Nephron (organoid): ENCODE measurements around the gene RGS19.

Source experiments
- H3K27ac Mint-ChIP-seq, 3 experiments: 2 replicates each; pipeline ENCODE4 v1.8.0; 2020; ENCODE audit warnings: mixed read lengths in 3 of 3, mild to moderate bottlenecking in 2 of 3, moderate library complexity in 1 of 3
- H3K27me3 Mint-ChIP-seq: 2 replicates; pipeline ENCODE4 v1.8.0; 2021; ENCODE audit warnings: low read depth, mild to moderate bottlenecking, moderate library complexity, mixed read lengths
- H3K36me3 Mint-ChIP-seq: 2 replicates; pipeline ENCODE4 v1.8.0; 2020; ENCODE audit warnings: low read depth, mixed read lengths
- H3K4me1 Mint-ChIP-seq: 2 replicates; pipeline ENCODE4 v1.8.0; 2020; ENCODE audit warnings: mixed read lengths
- H3K4me3 Mint-ChIP-seq, 3 experiments: 2 replicates each; pipeline ENCODE4 v1.8.0; 2020; ENCODE audit warnings: mild to moderate bottlenecking in 3 of 3, mixed read lengths in 3 of 3, moderate library complexity in 2 of 3
- H3K9me3 Mint-ChIP-seq: 2 replicates; pipeline ENCODE4 v1.8.0; 2020; ENCODE audit warnings: mixed read lengths
- TF ChIP-seq, protein P1 (sequence below), 3 experiments: fragments of 200-600 bp; sonication (generic); IDR thresholded peaks; one replicate each; pipeline ENCODE4 v1.5.0; 2021; ENCODE audit warnings: antibody characterized with exemption in 3 of 3; ENCODE audit not compliant: unreplicated experiment in 3 of 3

Gene RGS19

DNA sequence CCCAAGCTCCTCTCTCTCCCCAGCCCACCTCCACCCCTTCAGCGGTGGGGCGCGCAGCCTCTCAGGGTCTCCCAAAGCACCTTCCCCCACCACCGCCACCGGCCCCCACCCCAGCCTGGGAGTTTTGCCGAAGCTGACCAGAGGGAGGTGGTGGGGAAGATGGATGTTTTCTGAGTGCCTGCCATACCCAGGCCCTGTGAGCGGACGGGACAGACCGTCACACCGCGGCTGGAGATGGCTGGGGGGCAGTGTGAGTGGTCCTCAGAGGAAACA is 37.6 kb downstream of the RGS19 start:
- TF ChIP-seq, protein P1, sequence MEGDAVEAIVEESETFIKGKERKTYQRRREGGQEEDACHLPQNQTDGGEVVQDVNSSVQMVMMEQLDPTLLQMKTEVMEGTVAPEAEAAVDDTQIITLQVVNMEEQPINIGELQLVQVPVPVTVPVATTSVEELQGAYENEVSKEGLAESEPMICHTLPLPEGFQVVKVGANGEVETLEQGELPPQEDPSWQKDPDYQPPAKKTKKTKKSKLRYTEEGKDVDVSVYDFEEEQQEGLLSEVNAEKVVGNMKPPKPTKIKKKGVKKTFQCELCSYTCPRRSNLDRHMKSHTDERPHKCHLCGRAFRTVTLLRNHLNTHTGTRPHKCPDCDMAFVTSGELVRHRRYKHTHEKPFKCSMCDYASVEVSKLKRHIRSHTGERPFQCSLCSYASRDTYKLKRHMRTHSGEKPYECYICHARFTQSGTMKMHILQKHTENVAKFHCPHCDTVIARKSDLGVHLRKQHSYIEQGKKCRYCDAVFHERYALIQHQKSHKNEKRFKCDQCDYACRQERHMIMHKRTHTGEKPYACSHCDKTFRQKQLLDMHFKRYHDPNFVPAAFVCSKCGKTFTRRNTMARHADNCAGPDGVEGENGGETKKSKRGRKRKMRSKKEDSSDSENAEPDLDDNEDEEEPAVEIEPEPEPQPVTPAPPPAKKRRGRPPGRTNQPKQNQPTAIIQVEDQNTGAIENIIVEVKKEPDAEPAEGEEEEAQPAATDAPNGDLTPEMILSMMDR (IDR thresholded peaks at IDR 0.05; ENCODE audit: unreplicated experiment in 3 of 3): no peak
- no peaks in the 10 kb centered on the region for H3K9me3 Mint-ChIP-seq
- H3K4me3 Mint-ChIP-seq: no peak overlapping the region
- H3K27me3 Mint-ChIP-seq: peaks cover 88% of the 10 kb centered on the region
- no peak overlapping the region for H3K27ac Mint-ChIP-seq
- no peaks in the 10 kb centered on the region for H3K36me3 Mint-ChIP-seq
- H3K4me1 Mint-ChIP-seq: no peaks in the 10 kb centered on the region

DNA sequence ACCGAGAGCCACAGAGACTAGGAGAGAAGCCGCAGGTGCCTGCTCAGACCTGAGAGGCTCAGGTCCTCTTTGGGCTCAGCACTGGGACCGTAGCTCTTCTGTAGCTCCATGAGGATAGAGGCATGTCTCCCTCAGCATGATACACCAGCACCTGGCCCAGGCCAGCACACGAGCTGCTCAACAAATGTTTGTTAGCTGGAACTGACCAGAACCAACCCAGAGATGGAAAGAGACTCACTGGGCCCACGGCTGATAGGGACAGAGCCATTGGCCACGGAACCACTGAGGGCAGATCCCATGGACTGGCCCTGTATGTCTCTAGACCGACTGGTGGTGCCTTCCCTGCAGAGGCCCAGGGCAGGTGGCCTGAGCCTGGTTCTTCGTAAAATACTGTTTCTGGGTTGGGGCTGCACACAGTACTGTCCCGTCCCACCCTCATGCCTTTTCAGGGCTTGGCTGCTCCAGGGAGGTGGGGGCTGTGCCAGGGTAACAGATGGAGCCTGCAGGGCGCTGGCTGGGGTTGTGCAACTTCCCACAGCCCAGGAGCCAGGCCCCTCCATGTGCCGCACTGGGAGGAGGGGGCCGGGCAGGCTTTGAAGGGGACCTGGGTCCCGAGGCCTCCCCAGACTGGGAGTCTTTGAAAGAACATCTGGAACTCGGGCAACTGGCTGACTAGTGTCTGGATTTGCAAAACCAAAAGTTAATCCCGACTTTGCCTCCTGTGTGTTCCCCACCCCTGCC is 38.1 kb downstream of the RGS19 start:
- peaks cover 87% of the 10 kb centered on the region for H3K27me3 Mint-ChIP-seq
- no peak overlapping the region for H3K27ac Mint-ChIP-seq
- no peaks in the 10 kb centered on the region for H3K36me3 Mint-ChIP-seq
- peak overlapping the region in 2 of 3 experiments; percentile 34 to 49 for H3K4me3 Mint-ChIP-seq
- H3K4me1 Mint-ChIP-seq: no peaks in the 10 kb centered on the region
- no peaks in the 10 kb centered on the region for H3K9me3 Mint-ChIP-seq
- TF ChIP-seq, protein P1 (IDR thresholded peaks at IDR 0.05; ENCODE audit: unreplicated experiment in 3 of 3): no peak

DNA sequence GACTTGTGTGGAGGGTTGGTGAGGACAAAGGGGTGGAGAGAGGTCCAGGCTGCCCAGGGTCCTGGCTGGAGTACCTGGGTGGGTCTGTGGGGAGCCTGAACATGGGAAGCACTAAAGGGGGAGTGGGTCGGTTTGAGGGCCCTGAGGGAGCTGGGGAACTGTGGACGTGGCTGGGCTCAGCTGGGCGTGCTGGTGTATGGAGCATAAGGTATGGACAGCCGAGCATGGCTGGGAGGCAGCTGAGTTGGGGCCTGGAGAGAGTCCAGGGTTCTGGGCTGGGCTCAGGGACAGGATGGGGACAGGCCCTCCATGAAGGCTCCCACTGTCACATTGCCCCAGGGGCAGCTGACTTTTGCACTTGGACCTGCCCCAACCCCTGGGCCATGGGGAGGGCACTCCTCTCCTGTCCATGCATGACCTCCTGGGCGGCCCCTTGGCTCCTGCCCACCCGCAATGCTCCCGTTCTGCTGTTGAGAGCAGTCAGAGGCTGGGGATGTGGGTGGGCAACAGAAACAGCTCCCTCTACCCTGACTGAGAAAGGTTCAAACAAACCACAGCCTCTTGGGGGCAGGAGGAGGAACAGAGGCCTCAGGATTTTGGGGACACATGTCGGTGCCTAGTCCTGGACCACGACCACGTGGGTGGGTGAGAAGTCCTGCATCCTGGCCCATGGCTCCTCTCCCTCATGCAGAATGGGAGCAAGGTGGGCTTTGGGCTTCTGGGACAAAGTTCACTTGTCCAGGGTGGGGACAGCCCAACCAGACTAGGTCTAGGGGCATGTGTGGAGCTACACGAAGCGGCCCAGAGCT is 38.9 kb downstream of the RGS19 start:
- Mint-ChIP-seq H3K4me1 (no peaks in the 10 kb centered on the region), H3K36me3 (no peaks in the 10 kb centered on the region), H3K27ac (no peak overlapping the region), H3K4me3 (peak overlapping the region in 2 of 3 experiments; percentile 51 to 66), H3K27me3 (peaks cover 80% of the 10 kb centered on the region), H3K9me3 (no peaks in the 10 kb centered on the region)
- TF ChIP-seq, protein P1 (IDR thresholded peaks at IDR 0.05; ENCODE audit: unreplicated experiment in 3 of 3): no peak

- peak overlapping the region; percentile 19 to 66 (median 51) for H3K4me3 Mint-ChIP-seq
- H3K9me3 Mint-ChIP-seq: no peaks in the 10 kb centered on the region
- peaks cover 1% of the 10 kb centered on the region for H3K36me3 Mint-ChIP-seq
- H3K27me3 Mint-ChIP-seq: peaks cover 75% of the 10 kb centered on the region
- H3K4me1 Mint-ChIP-seq: peaks cover 6% of the 10 kb centered on the region
- TF ChIP-seq, protein P1 (IDR thresholded peaks at IDR 0.05; ENCODE audit: unreplicated experiment in 3 of 3): peak in 2 of 3 experiments; percentile 2 to 6
- H3K27ac Mint-ChIP-seq: no peak overlapping the region
Measured at GRCh38 chr20:64039293-64040160, 39.8 kb downstream of the RGS19 start.

- Mint-ChIP-seq H3K27ac (no peak overlapping the region), H3K27me3 (peaks cover 70% of the 10 kb centered on the region), H3K9me3 (no peaks in the 10 kb centered on the region), H3K36me3 (peaks cover 7% of the 10 kb centered on the region), H3K4me3 (peak overlapping the region in 2 of 3 experiments; percentile 50 to 66), H3K4me1 (peaks cover 14% of the 10 kb centered on the region)
- TF ChIP-seq, protein P1 (IDR thresholded peaks at IDR 0.05; ENCODE audit: unreplicated experiment in 3 of 3): peak; percentile 76 to 83 (median 77)
Measured at GRCh38 chr20:64038565-64039292, 40.6 kb downstream of the RGS19 start.
